Neural progenitor cell (in vitro differentiated cells): ENCODE data around the gene ADRA2C. TPM values are rescaled to one million over a fixed set of nuclear protein-coding genes. Genes with fewer than 3 reads are reported as not detected.

Source experiments
- DNase-seq: peaks from one replicate; pipeline ENCODE4 v3.0.0-alpha.2; 2016; ENCODE audit warnings: low spot score
- H2AFZ ChIP-seq: fragments of 200-600 bp; sonication (generic); replicated peaks from 2 replicates; pipeline ENCODE4 v1.6.1; 2016; ENCODE audit warnings: antibody characterized with exemption
- H3F3A ChIP-seq: fragments of 200-600 bp; sonication (generic); 2 replicates; pipeline ENCODE4 v1.6.1; 2016; ENCODE audit warnings: antibody characterized with exemption, low read depth
- H3K27ac ChIP-seq: fragments of 200-600 bp; sonication (generic); 2 replicates; pipeline ENCODE4 v1.5.1; 2016; ENCODE audit warnings: mild to moderate bottlenecking
- H3K27me3 ChIP-seq: fragments of 200-600 bp; sonication (generic); 2 replicates; pipeline ENCODE4 v1.6.1; 2016; ENCODE audit warnings: mild to moderate bottlenecking, moderate library complexity
- H3K36me3 ChIP-seq: fragments of 200-600 bp; sonication (generic); 2 replicates; pipeline ENCODE4 v1.5.1; 2016
- H3K4me1 ChIP-seq: fragments of 200-600 bp; sonication (generic); 2 replicates; pipeline ENCODE4 v1.6.1; 2016; ENCODE audit warnings: mixed run types
- H3K4me2 ChIP-seq: fragments of 200-600 bp; sonication (generic); 2 replicates; pipeline ENCODE4 v1.6.1; 2016
- H3K4me3 ChIP-seq: fragments of 200-600 bp; sonication (generic); 2 replicates; pipeline ENCODE4 v1.5.1; 2016
- H3K79me2 ChIP-seq: fragments of 200-600 bp; sonication (generic); 2 replicates; pipeline ENCODE4 v1.6.1; 2016; ENCODE audit warnings: low read depth
- H3K9ac ChIP-seq: fragments of 200-600 bp; sonication (generic); 2 replicates; pipeline ENCODE4 v1.6.1; 2016
- H3K9me3 ChIP-seq: fragments of 200-600 bp; sonication (generic); 2 replicates; pipeline ENCODE4 v1.5.1; 2016; ENCODE audit warnings: low read depth
- H4K20me1 ChIP-seq: fragments of 200-600 bp; sonication (generic); 2 replicates; pipeline ENCODE4 v1.6.1; 2016; ENCODE audit warnings: low read depth
- H3K27ac Mint-ChIP-seq: 3 replicates; pipeline ENCODE4 v1.8.0; 2021; ENCODE audit warnings: mixed read lengths
- H3K27me3 Mint-ChIP-seq: 2 replicates; pipeline ENCODE4 v1.8.0; 2022; ENCODE audit warnings: low read depth, mild to moderate bottlenecking, inconsistent platforms, moderate library complexity, mixed read lengths; ENCODE audit not compliant: insufficient read depth
- H3K36me3 Mint-ChIP-seq: 3 replicates; pipeline ENCODE4 v1.8.0; 2021; ENCODE audit warnings: mixed read lengths
- H3K4me1 Mint-ChIP-seq: 3 replicates; pipeline ENCODE4 v1.8.0; 2021; ENCODE audit warnings: mixed read lengths
- H3K4me3 Mint-ChIP-seq: 3 replicates; pipeline ENCODE4 v1.8.0; 2021; ENCODE audit warnings: mild to moderate bottlenecking, moderate library complexity, mixed read lengths
- H3K9me3 Mint-ChIP-seq: 3 replicates; pipeline ENCODE4 v1.8.0; 2020; ENCODE audit warnings: mixed read lengths
- CTCF ChIP-seq: fragments of 200-600 bp; sonication (generic); IDR thresholded peaks from 2 replicates; pipeline ENCODE4 v1.5.1; 2017; ENCODE audit warnings: antibody characterized with exemption, mild to moderate bottlenecking
- EZH2 ChIP-seq: fragments of 200-600 bp; sonication (generic); IDR thresholded peaks from 2 replicates; pipeline ENCODE4 v1.6.1; 2017; ENCODE audit warnings: antibody characterized with exemption, mild to moderate bottlenecking, moderate library complexity
- EZH2phosphoT487 ChIP-seq: fragments of 200-600 bp; sonication (generic); IDR thresholded peaks from 2 replicates; pipeline ENCODE4 v1.6.1; 2017; ENCODE audit warnings: antibody characterized with exemption
- total RNA-seq: library from RNA; depleted of rRNA; stranded (reverse); fragments of >200 nt; gene quantifications from 2 replicates; pipeline ENCODE4 v1.2.3, GENCODE V29; 2015; ENCODE audit warnings: low replicate concordance

Gene ADRA2C
- total RNA-seq, 1 donor from 2014 or later, result 2.5 TPM

GRCh38 chr4:3786196-3786869 is 20.1 kb downstream of the ADRA2C start:
- Mint-ChIP-seq H3K4me3 (no peak overlapping the region), H3K27ac (no peak overlapping the region), H3K4me1 (peaks cover 10% of the 10 kb centered on the region), H3K9me3 (no peaks in the 10 kb centered on the region), H3K27me3 (peaks cover 19% of the 10 kb centered on the region), H3K36me3 (no peaks in the 10 kb centered on the region)
- Histone ChIP-seq H3K9me3 (no peaks in the 10 kb centered on the region), H3K9ac (no peak overlapping the region), H3F3A (no peaks in the 10 kb centered on the region), H3K36me3 (no peaks in the 10 kb centered on the region), H3K4me3 (no peak overlapping the region), H3K4me2 (no peak overlapping the region), H4K20me1 (peaks cover 4% of the 10 kb centered on the region), H3K27ac (no peak overlapping the region), H3K79me2 (no peaks in the 10 kb centered on the region), H3K4me1 (no peaks in the 10 kb centered on the region), H2AFZ (no peak overlapping the region), H3K27me3 (no peaks in the 10 kb centered on the region)
- no peak for DNase-seq
- TF ChIP-seq EZH2 (no peak), EZH2phosphoT487 (no peak), CTCF (no peak)

- Histone ChIP-seq H3K79me2 (no peaks in the 10 kb centered on the region), H3K9ac (no peak overlapping the region), H3K4me2 (no peak overlapping the region), H2AFZ (no peak overlapping the region), H3K4me1 (no peaks in the 10 kb centered on the region), H3K4me3 (no peak overlapping the region), H3K36me3 (no peaks in the 10 kb centered on the region), H3K9me3 (no peaks in the 10 kb centered on the region), H3K27ac (no peak overlapping the region), H3K27me3 (no peaks in the 10 kb centered on the region), H4K20me1 (peaks cover 9% of the 10 kb centered on the region), H3F3A (no peaks in the 10 kb centered on the region)
- peaks cover 28% of the 10 kb centered on the region for H3K27me3 Mint-ChIP-seq
- no peak overlapping the region for H3K4me3 Mint-ChIP-seq
- H3K9me3 Mint-ChIP-seq, result peaks cover 2% of the 10 kb centered on the region
- no peaks in the 10 kb centered on the region for H3K36me3 Mint-ChIP-seq
- TF ChIP-seq EZH2phosphoT487, result no peak
- TF ChIP-seq EZH2, result no peak
- no peak for TF ChIP-seq CTCF
- DNase-seq, result no peak
- H3K27ac Mint-ChIP-seq, result no peak overlapping the region
- H3K4me1 Mint-ChIP-seq, result peaks cover 10% of the 10 kb centered on the region
Measured at GRCh38 chr4:3787489-3788365, 21.5 kb downstream of the ADRA2C start.

GRCh38 chr4:3788366-3788660 is 22.1 kb downstream of the ADRA2C start:
- H3K4me1 Mint-ChIP-seq, result peaks cover 10% of the 10 kb centered on the region
- Histone ChIP-seq H3K9me3 (no peaks in the 10 kb centered on the region), H3K27me3 (no peaks in the 10 kb centered on the region), H4K20me1 (peaks cover 9% of the 10 kb centered on the region), H3K4me1 (no peaks in the 10 kb centered on the region), H2AFZ (no peak overlapping the region), H3K36me3 (no peaks in the 10 kb centered on the region), H3K79me2 (no peaks in the 10 kb centered on the region), H3K4me2 (no peak overlapping the region), H3F3A (no peaks in the 10 kb centered on the region), H3K27ac (no peak overlapping the region), H3K4me3 (no peak overlapping the region), H3K9ac (no peak overlapping the region)
- H3K4me3 Mint-ChIP-seq, result no peak overlapping the region
- peaks cover 2% of the 10 kb centered on the region for H3K9me3 Mint-ChIP-seq
- H3K36me3 Mint-ChIP-seq, result no peaks in the 10 kb centered on the region
- no peak overlapping the region for H3K27ac Mint-ChIP-seq
- no peak for DNase-seq
- peaks cover 29% of the 10 kb centered on the region for H3K27me3 Mint-ChIP-seq
- TF ChIP-seq EZH2, result no peak
- TF ChIP-seq CTCF, result no peak
- no peak for TF ChIP-seq EZH2phosphoT487
